ENCODE results near the gene HMCN1.

GRCh38 chr1:186189156-186189555 is 455.0 kb downstream of the HMCN1 start:
- TF ChIP-seq, protein P1, sequence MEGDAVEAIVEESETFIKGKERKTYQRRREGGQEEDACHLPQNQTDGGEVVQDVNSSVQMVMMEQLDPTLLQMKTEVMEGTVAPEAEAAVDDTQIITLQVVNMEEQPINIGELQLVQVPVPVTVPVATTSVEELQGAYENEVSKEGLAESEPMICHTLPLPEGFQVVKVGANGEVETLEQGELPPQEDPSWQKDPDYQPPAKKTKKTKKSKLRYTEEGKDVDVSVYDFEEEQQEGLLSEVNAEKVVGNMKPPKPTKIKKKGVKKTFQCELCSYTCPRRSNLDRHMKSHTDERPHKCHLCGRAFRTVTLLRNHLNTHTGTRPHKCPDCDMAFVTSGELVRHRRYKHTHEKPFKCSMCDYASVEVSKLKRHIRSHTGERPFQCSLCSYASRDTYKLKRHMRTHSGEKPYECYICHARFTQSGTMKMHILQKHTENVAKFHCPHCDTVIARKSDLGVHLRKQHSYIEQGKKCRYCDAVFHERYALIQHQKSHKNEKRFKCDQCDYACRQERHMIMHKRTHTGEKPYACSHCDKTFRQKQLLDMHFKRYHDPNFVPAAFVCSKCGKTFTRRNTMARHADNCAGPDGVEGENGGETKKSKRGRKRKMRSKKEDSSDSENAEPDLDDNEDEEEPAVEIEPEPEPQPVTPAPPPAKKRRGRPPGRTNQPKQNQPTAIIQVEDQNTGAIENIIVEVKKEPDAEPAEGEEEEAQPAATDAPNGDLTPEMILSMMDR (IDR thresholded peaks at IDR 0.05; ENCODE audit: low read length): no peak
- TF ChIP-seq EZH2 (IDR thresholded peaks at IDR 0.05; ENCODE audit: borderline replicate concordance, low read length): no peak
